ENCODE results near the gene NDUFAF2. TPM values are rescaled to one million over a fixed set of nuclear protein-coding genes. Genes with fewer than 3 reads are reported as not detected.

The NDUFAF2 gene
- total RNA-seq, 4 donors from 2014 or later = 16.0 to 24.1 (median 20.2) TPM

GRCh38 chr5:61120534-61120933, 175.5 kb downstream of the NDUFAF2 start:
- no peaks in the 10 kb centered on the region for H3K36me3 ChIP-seq
- H3K27me3 ChIP-seq = no peaks in the 10 kb centered on the region
- no peak overlapping the region for H3K27ac ChIP-seq
- TF ChIP-seq CTCF (IDR thresholded peaks at IDR 0.05) = no peak
- no peak for TF ChIP-seq POLR2A (IDR thresholded peaks at IDR 0.05)
- intact Hi-C loops (cut with DNase I) = no loop called here
- H3K4me3 ChIP-seq (replicated peaks in 1 of 3) = no peak overlapping the region
- H3K4me1 ChIP-seq = no peaks in the 10 kb centered on the region
- WGBS, 2 donors = 82 to 86% methylated on average over 1 of the region's 1 CpG
- DNase-seq = no peak
- no peaks in the 10 kb centered on the region for H3K9me3 ChIP-seq

- intact Hi-C loops (cut with DNase I) = no loop called here
- H3K4me1 ChIP-seq = no peaks in the 10 kb centered on the region
- no peaks in the 10 kb centered on the region for H3K36me3 ChIP-seq
- DNase-seq = no peak
- H3K27me3 ChIP-seq = no peaks in the 10 kb centered on the region
- H3K9me3 ChIP-seq = no peaks in the 10 kb centered on the region
- H3K27ac ChIP-seq = no peak overlapping the region
- 96% methylated on average over 4 of the region's 4 CpGs for WGBS, 2 donors
- TF ChIP-seq POLR2A (IDR thresholded peaks at IDR 0.05) (no peak), CTCF (IDR thresholded peaks at IDR 0.05) (no peak)
- H3K4me3 ChIP-seq (replicated peaks in 1 of 3) = no peak overlapping the region
Measured at GRCh38 chr5:61123145-61123544, 178.1 kb downstream of the NDUFAF2 start.

- H3K36me3 ChIP-seq = no peaks in the 10 kb centered on the region
- no peaks in the 10 kb centered on the region for H3K27me3 ChIP-seq
- 86 to 89% methylated on average over 2 of the region's 2 CpGs for WGBS, 2 donors
- H3K4me3 ChIP-seq (replicated peaks in 1 of 3) = no peak overlapping the region
- intact Hi-C loops (cut with DNase I) = no loop called here
- H3K9me3 ChIP-seq = no peaks in the 10 kb centered on the region
- no peak for DNase-seq
- TF ChIP-seq POLR2A (IDR thresholded peaks at IDR 0.05) = no peak
- no peak for TF ChIP-seq CTCF (IDR thresholded peaks at IDR 0.05)
- H3K27ac ChIP-seq = no peak overlapping the region
- H3K4me1 ChIP-seq = no peaks in the 10 kb centered on the region
Measured at GRCh38 chr5:61130289-61130688, 185.3 kb downstream of the NDUFAF2 start.

GRCh38 chr5:61132559-61132958, 187.6 kb downstream of the NDUFAF2 start:
- no peak for DNase-seq
- H3K9me3 ChIP-seq = no peaks in the 10 kb centered on the region
- H3K27ac ChIP-seq = no peak overlapping the region
- intact Hi-C loops (cut with DNase I) = no loop called here
- WGBS, 2 donors = 74 to 78% methylated on average over 1 of the region's 1 CpG
- no peak for TF ChIP-seq POLR2A (IDR thresholded peaks at IDR 0.05)
- TF ChIP-seq CTCF (IDR thresholded peaks at IDR 0.05) = no peak
- H3K4me3 ChIP-seq (replicated peaks in 1 of 3) = no peak overlapping the region
- H3K36me3 ChIP-seq = no peaks in the 10 kb centered on the region
- H3K27me3 ChIP-seq = no peaks in the 10 kb centered on the region
- no peaks in the 10 kb centered on the region for H3K4me1 ChIP-seq

GRCh38 chr5:61137835-61138234, 192.8 kb downstream of the NDUFAF2 start:
- intact Hi-C loops (cut with DNase I) = no loop called here
- Histone ChIP-seq H3K9me3 (no peaks in the 10 kb centered on the region), H3K27me3 (no peaks in the 10 kb centered on the region), H3K27ac (no peak overlapping the region), H3K4me3 (replicated peaks in 1 of 3) (no peak overlapping the region), H3K36me3 (no peaks in the 10 kb centered on the region), H3K4me1 (no peaks in the 10 kb centered on the region)
- TF ChIP-seq POLR2A (IDR thresholded peaks at IDR 0.05) (no peak), CTCF (IDR thresholded peaks at IDR 0.05) (no peak)
- 91 to 92% methylated on average over 1 of the region's 1 CpG for WGBS, 2 donors
- DNase-seq = no peak

Data from thyroid gland (tissue), 4 donors.